ENCODE data around the gene FOXP1.

Gene FOXP1

DNA sequence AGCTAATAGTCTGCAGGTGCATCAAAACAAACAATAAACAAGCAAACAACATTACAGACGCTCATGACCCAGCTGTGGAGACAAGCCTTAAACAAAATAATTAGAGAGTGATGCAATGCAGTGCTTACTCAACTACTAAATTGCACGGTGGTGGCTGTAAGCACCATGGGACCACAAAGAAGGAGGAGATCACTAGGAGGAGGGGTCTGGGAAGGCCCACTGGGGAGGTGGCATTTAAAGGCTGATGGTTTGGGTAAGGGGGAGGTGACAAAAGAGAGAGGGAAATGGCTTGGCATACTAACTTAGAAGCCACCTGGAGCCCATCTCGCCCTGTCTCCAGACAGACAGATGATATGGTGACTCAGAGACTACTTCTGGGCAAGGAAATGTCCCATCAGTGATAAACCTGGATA lies 516.7 kb downstream of the FOXP1 start:
- no peak for DNase-seq
- intact Hi-C loops (cut with DNase I), result loop anchor here (5.0 to 10.0 kb wide), 3 partner anchors 62 to 515 kb away; partner anchors contain the start of gene FOXP1

GRCh38 chr3:71066356-71066755 lies 517.2 kb downstream of the FOXP1 start:
- intact Hi-C loops (cut with DNase I), result loop anchor here (5.0 to 10.0 kb wide), 3 partner anchors 62 to 516 kb away; partner anchors contain the start of gene FOXP1

DNA sequence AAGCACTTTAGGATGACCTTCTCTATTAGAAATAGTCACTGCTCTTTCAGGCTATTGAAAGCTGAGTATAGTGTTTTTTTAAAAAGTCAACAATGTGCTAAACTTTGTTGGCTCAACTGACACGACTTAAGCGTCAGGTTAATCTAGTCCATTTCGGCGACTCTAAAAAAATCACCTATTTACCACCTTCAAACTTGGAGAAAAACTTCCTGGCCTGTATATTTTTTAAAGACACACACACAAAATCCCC lies 517.8 kb downstream of the FOXP1 start:
- intact Hi-C loops (cut with DNase I), result loop anchor here (5.0 to 10.0 kb wide), 3 partner anchors 61 to 517 kb away; partner anchors contain the start of gene FOXP1
- DNase-seq, result no peak

More at GRCh38 chr3:71066356-71066755, 517.2 kb downstream of the FOXP1 start:
- DNase-seq, result no peak

DNA sequence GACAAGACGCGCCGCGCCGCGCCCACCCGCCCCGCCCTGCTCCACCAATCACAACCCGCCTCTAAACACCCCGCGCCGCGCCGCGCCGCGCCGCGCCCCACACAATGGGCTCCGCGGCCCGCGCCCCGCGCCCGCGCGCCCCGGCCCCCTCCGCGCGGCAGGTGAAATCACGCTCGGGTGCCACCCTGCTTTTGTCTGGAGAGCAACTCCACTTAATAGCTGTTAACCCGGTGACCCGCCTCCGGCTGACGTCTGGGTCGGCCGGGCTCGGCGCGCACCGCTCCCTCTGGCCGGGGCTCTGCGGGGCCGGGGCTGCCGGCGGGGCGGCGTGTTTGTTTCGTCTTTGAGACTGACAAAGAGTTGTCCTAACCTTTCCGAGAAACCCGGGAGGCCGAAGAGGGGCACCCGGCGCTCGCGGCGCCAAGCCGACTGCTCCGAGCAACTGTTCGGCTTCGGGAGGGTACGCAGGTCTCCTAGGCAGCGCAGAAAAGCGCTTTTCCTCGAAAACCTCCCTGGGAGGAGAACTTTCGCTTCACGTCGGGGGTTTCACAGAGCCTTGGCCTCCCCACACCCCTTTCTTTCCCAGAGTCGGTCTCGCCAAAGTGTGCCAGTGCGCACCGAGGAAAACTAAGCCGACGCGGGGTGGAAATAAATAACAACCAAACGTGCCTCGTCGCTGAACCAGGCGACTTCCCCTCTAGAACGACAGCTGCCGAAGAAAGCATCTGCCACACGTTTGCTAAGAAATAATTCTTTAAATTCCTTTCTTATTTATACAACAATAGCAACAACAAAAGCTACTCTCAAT lies 518.4 kb downstream of the FOXP1 start:
- DNase-seq, result peak in 40 of 42 donors; percentile 29 to 80 (median 60)
- intact Hi-C loops (cut with DNase I), result loop anchor here (5.0 to 10.0 kb wide), 3 partner anchors 60 to 517 kb away; partner anchors contain the start of gene FOXP1

DNA sequence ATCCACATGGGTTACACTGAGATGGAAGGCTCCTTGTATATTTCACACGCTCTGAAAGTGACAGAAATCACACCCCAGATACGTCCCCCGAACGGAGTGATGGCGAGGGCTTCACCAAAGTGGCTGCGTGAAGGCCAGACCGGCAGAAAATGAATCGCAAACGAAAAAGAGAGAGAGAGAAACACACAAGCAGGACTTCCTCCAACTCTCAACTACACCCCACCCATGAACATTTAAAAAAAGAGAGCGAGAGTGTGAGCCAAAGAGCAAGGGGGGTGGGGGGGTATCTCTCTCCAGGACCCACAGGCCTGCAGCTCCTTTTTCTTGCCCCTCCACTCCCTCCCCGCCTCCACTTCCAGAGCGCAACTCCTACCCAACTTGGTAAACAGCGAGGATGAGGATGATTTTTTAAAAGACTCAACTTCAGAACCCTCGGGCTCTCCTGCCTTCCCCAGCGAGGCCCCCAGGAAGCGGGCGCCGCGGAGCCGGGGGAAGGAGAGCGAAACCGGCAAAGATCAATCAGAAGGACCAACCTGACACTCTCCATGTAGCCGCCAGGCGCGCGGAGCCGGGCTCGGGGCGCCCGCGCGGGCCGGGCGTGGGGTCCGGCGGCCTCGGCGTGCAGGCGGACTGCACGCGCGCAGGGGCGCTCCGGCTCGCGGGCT lies 519.1 kb downstream of the FOXP1 start:
- DNase-seq, result peak in 21 of 42 donors; percentile 17 to 68 (median 43)
- intact Hi-C loops (cut with DNase I), result loop anchor here (10.0 kb wide), 2 partner anchors 60 to 240 kb away; no protein-coding TSS in a partner anchor

- intact Hi-C loops (cut with DNase I), result loop anchor here (10.0 kb wide), 2 partner anchors 59 to 241 kb away; no protein-coding TSS in a partner anchor
- DNase-seq, result peak in 39 of 42 donors; percentile 29 to 79 (median 57)
Observed at GRCh38 chr3:71063773-71064290, 519.7 kb downstream of the FOXP1 start.

GRCh38 chr3:71062952-71063772 lies 520.4 kb downstream of the FOXP1 start:
- intact Hi-C loops (cut with DNase I), result loop anchor here (10.0 kb wide), 2 partner anchors 58 to 242 kb away; no protein-coding TSS in a partner anchor
- peak in 1 of 42 donors; percentile 41 for DNase-seq

GRCh38 chr3:71062037-71062932 lies 521.2 kb downstream of the FOXP1 start:
- intact Hi-C loops (cut with DNase I), result loop anchor here (10.0 kb wide), 2 partner anchors 57 to 243 kb away; no protein-coding TSS in a partner anchor
- DNase-seq, result peak in 1 of 42 donors; percentile 21

DNA sequence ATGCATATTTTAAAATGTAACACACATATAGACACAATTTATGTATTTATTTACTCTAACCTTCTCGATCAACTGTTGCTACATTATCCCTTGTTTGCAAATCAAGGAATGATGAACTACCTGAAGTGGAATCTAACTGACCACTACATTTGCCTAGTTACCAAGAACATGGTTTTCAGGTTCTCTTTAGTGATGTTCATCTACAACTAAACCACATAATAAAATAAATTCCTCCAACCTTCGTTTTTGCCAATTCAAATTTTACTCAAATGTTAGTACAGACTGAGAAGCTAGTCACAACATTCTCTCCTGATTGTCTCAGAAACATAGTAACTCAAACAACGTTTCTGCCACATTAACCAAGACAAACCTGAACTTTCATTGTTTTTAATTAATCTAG lies 521.9 kb downstream of the FOXP1 start:
- intact Hi-C loops (cut with DNase I), result loop anchor here (10.0 kb wide), 2 partner anchors 57 to 243 kb away; no protein-coding TSS in a partner anchor
- DNase-seq, result no peak

DNA sequence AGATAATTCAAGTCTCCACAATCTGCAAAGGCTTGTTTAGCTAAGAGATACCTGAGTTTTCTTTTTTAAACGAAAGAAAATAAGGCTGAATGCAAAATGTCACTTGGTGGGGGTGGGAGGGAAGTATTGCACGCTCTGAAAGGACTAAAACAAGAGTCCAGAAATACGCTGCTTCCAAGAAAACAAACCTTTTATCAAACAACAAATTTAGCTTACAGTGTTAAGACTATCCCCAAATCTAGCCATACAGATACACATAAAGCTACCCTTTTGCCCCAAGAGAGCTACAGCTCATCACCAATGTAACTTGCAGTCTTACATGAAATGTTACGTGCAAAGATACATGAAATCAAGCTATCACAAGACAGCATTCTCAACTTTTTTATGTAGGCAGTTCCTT lies 522.5 kb downstream of the FOXP1 start:
- intact Hi-C loops (cut with DNase I), result loop anchor here (10.0 kb wide), 2 partner anchors 56 to 244 kb away; no protein-coding TSS in a partner anchor
- no peak for DNase-seq

GRCh38 chr3:71060536-71060935 lies 523.0 kb downstream of the FOXP1 start:
- no peak for DNase-seq
- intact Hi-C loops (cut with DNase I), result loop anchor here (10.0 kb wide), 2 partner anchors 56 to 244 kb away; no protein-coding TSS in a partner anchor

- intact Hi-C loops (cut with DNase I), result no loop called here
- peak in 1 of 42 donors; percentile 41 for DNase-seq
Observed at GRCh38 chr3:71057526-71057894, 526.0 kb downstream of the FOXP1 start.

GRCh38 chr3:71056327-71056726 lies 527.2 kb downstream of the FOXP1 start:
- intact Hi-C loops (cut with DNase I), result no loop called here

DNA sequence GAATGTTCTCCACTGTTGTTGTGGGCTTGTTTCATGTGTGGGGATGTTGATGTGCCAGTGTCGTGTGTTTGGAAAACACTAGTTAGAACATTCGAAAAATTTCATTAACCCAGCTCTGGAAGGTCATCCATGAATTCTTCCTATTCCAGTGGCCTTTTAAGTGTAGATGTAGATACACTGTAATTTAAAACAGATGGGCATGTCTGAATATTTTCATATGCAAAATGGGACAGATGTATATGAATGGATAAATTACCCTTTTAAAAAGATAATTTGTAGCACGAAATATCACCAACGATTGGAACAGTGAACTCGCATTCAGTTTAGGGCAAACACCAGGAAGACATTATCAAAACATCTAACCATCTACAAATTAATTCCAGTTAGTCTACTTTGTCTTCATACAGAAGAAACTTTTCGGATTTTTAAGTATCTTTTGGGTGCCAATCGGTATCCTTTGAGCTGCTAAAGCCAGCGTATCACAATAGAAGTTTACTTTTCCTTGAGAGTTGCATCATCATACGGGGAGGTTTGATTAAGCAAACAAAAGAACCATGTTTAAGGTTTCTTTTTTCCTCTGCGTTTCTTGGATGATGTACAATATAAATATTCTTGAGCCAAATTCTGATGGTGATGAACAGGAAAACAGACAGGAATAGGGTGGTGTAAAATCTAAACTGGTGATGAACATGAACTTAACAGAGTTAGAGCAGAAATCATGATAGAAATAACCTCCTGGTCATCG lies 528.1 kb downstream of the FOXP1 start:
- DNase-seq, result no peak
- intact Hi-C loops (cut with DNase I), result no loop called here

More at GRCh38 chr3:71056327-71056726, 527.2 kb downstream of the FOXP1 start:
- DNase-seq, result peak in 1 of 42 donors; percentile 43

GRCh38 chr3:71054312-71054711 lies 529.2 kb downstream of the FOXP1 start:
- no peak for DNase-seq
- intact Hi-C loops (cut with DNase I), result no loop called here

DNA sequence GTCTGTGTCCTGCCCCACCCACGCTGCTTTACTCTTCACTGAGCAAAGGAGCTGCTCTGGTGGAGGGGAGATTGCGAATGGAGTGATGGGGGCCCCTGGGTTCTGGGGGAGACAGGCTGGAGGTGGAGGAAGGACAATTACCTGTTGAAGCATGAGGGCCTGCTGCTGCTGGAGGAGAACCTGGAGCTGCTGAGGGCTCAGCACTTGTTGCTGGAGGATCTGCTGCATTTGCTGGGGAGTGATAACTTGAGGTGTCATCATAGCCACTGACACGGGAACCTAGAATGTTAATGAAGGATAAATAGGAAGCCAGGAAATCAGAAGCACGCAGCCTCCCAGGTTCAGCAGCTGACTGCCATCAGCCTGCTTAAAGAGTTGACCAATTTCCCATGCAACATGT lies 530.0 kb downstream of the FOXP1 start:
- intact Hi-C loops (cut with DNase I), result no loop called here
- no peak for DNase-seq

DNA sequence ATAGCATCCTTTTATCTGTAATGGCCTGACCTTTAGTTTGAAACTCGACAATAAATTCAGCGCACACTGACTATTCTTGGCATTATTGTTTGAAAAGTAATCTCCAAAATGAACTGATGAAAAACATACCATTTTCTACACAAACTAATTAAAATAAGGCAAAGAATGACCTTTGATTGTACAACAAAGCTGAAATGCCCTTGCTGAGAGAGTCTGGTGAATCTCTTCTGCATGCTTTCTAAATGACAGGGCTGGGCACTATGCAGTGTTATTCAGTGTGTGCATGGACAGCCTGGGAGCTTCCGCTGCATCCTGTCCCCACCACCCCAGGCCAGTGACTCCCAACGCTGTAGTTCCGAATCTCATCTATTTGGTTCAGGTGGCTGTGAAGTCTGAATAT lies 530.8 kb downstream of the FOXP1 start:
- intact Hi-C loops (cut with DNase I), result no loop called here
- no peak for DNase-seq

Data from head of caudate nucleus (tissue), 42 donors.